ENCODE data around the gene TUBB2A.
"Not testable (repeated sequence)": the region's sequence is repeated elsewhere in the genome, so short reads cannot be mapped to it uniquely, and the experiment has no call there.

Gene TUBB2A

GRCh38 chr6:3178666-3179065, 21.3 kb upstream of the TUBB2A start:
- DNase-seq, result not testable (repeated sequence)

GRCh38 chr6:3176562-3177355, 19.4 kb upstream of the TUBB2A start:
- no peak for DNase-seq

- no peak for DNase-seq
Observed at GRCh38 chr6:3175715-3176402, 18.5 kb upstream of the TUBB2A start.

GRCh38 chr6:3173636-3174089, 16.3 kb upstream of the TUBB2A start:
- not testable (repeated sequence) for DNase-seq

- DNase-seq, result not testable (repeated sequence)
Observed at GRCh38 chr6:3172789-3173188, 15.4 kb upstream of the TUBB2A start.

- DNase-seq, result not testable (repeated sequence)
Observed at GRCh38 chr6:3171313-3172175, 14.2 kb upstream of the TUBB2A start.

GRCh38 chr6:3170676-3171075, 13.3 kb upstream of the TUBB2A start:
- not testable (repeated sequence) for DNase-seq

GRCh38 chr6:3168046-3168445, 10.7 kb upstream of the TUBB2A start:
- DNase-seq, result not testable (repeated sequence)

GRCh38 chr6:3166535-3167225, 9.3 kb upstream of the TUBB2A start:
- not testable (repeated sequence) for DNase-seq

- DNase-seq, result no peak
Observed at GRCh38 chr6:3165631-3166534, 8.5 kb upstream of the TUBB2A start.

- no peak for DNase-seq
Observed at GRCh38 chr6:3164388-3164787, 7.0 kb upstream of the TUBB2A start.

- DNase-seq, result no peak
Observed at GRCh38 chr6:3163248-3163594, 5.9 kb upstream of the TUBB2A start.

- peak; percentile 51 for DNase-seq
Observed at GRCh38 chr6:3162565-3163247, 5.4 kb upstream of the TUBB2A start.

- no peak for DNase-seq
Observed at GRCh38 chr6:3162067-3162497, 4.7 kb upstream of the TUBB2A start.

GRCh38 chr6:3159805-3160781, 2.7 kb upstream of the TUBB2A start:
- DNase-seq, result peak; percentile 54

- DNase-seq, result not testable (repeated sequence)
Observed at GRCh38 chr6:3156184-3157130, 887 bp downstream of the TUBB2A start.

- DNase-seq, result not testable (repeated sequence)
Observed at GRCh38 chr6:3155416-3155815, 1.9 kb downstream of the TUBB2A start.

GRCh38 chr6:3152689-3153088, 4.7 kb downstream of the TUBB2A start:
- no peak for DNase-seq

Data from activated gamma-delta T cell treated with Interleukin-2 at 50 U/mL for 16 hours (primary cell).